Natural killer cell (primary cell): ENCODE measurements around the gene ERBB4. TPM values are rescaled to one million over a fixed set of nuclear protein-coding genes. Genes with fewer than 3 reads are reported as not detected.

Experiments used
- ATAC-seq, 3 donors: fragments of 150-1000 bp in 2 of 3; fragments of 200-7000 bp in 1 of 3; cut with Tn5 transposase; 1 replicate in 1 of 3; 2 replicates in 2 of 3; pipeline ENCODE4 v1.10.0; 2021; ENCODE audit warnings: mild to moderate bottlenecking in 2 of 3, moderate library complexity in 2 of 3
- DNase-seq, 2 donors: peaks; one replicate each; pipeline versions ENCODE4 v3.0.0 to v3.0.0-alpha.2; 2013 to 2021; ENCODE audit warnings: mixed read lengths in 1 of 2
- H3K27ac ChIP-seq: one replicate; pipeline ENCODE4 v1.5.1; 2013; ENCODE audit warnings: mild to moderate bottlenecking, low read length
- H3K27me3 ChIP-seq: one replicate; pipeline ENCODE4 v1.6.1; 2013; ENCODE audit warnings: low read length; ENCODE audit not compliant: control insufficient read depth, insufficient read depth
- H3K36me3 ChIP-seq: one replicate; pipeline ENCODE4 v1.6.1; 2013; ENCODE audit warnings: low read length; ENCODE audit not compliant: control insufficient read depth, insufficient read depth
- H3K4me1 ChIP-seq: one replicate; pipeline ENCODE4 v1.6.1; 2013; ENCODE audit warnings: low read length; ENCODE audit not compliant: control insufficient read depth, insufficient read depth
- H3K4me3 ChIP-seq: one replicate; pipeline ENCODE4 v1.5.1; 2013; ENCODE audit warnings: low read length
- H3K9me3 ChIP-seq: one replicate; pipeline ENCODE4 v1.6.1; 2013; ENCODE audit warnings: low read length; ENCODE audit not compliant: control insufficient read depth, insufficient read depth
- H3K27ac Mint-ChIP-seq, 2 donors: one replicate each; pipeline ENCODE4 v1.8.0; 2022; ENCODE audit warnings: mild to moderate bottlenecking in 2 of 2, mixed read lengths in 2 of 2, moderate library complexity in 1 of 2
- H3K27me3 Mint-ChIP-seq, 2 donors: one replicate each; pipeline ENCODE4 v1.8.0; 2022; ENCODE audit warnings: low read depth in 2 of 2, mixed read lengths in 2 of 2
- H3K36me3 Mint-ChIP-seq: one replicate; pipeline ENCODE4 v1.8.0; 2022; ENCODE audit warnings: mixed read lengths
- H3K4me1 Mint-ChIP-seq, 2 donors: one replicate each; pipeline ENCODE4 v1.8.0; 2022; ENCODE audit warnings: mixed read lengths in 2 of 2
- H3K4me3 Mint-ChIP-seq: one replicate; pipeline ENCODE4 v1.8.0; 2022; ENCODE audit warnings: mild to moderate bottlenecking, moderate library complexity, mixed read lengths
- H3K9me3 Mint-ChIP-seq, 2 donors: one replicate each; pipeline ENCODE4 v1.8.0; 2022; ENCODE audit warnings: mixed read lengths in 2 of 2
- CTCF ChIP-seq: fragments of 200-600 bp; IDR thresholded peaks from one replicate; pipeline ENCODE4 v1.8.0; 2022; ENCODE audit warnings: antibody characterized with exemption
- WGBS: methylation state at CpG from one replicate; pipeline ENCODE4 v1.1.7; 2013; ENCODE audit warnings: missing lambda C conversion rate; ENCODE audit not compliant: insufficient coverage; 5-methylcytosine and 5-hydroxymethylcytosine counted together
- intact Hi-C: fragments of 100-400 bp; cut with micrococcal nuclease; formaldehyde crosslinking; loops from one replicate; pipeline ENCODE4 v1.14.2; 2022
- total RNA-seq, 4 donors: library from RNA; stranded (reverse); fragments of 120-200 nt in 1 of 4; gene quantifications; one replicate each; pipeline versions ENCODE4 v1.2.3 to v1.2.4, GENCODE V29; 2013 to 2022

Gene ERBB4
- total RNA-seq, 3 donors from 2014 or later (not counting 1 experiment from before 2014, with no cell fraction given): 0.08 TPM; not detected in 2

- Histone ChIP-seq H3K9me3 (no peaks in the 10 kb centered on the region), H3K27ac (no peak overlapping the region), H3K27me3 (no peaks in the 10 kb centered on the region), H3K4me3 (no peak overlapping the region), H3K4me1 (no peaks in the 10 kb centered on the region), H3K36me3 (no peaks in the 10 kb centered on the region)
- intact Hi-C loops: no loop called here
- Mint-ChIP-seq H3K9me3 (peaks cover 2 to 5% of the 10 kb centered on the region in 2 donors), H3K4me1 (no peaks in the 10 kb centered on the region), H3K27ac (no peak overlapping the region), H3K4me3 (no peak overlapping the region), H3K36me3 (no peaks in the 10 kb centered on the region), H3K27me3 (no peaks in the 10 kb centered on the region)
- no peak for ATAC-seq
- no peak for TF ChIP-seq CTCF
- 71% methylated on average over 2 of the region's 2 CpGs for WGBS
- DNase-seq: no peak
Observed at GRCh38 chr2:211994806-211995205, 543.8 kb downstream of the ERBB4 start.

- no peaks in the 10 kb centered on the region for H3K4me1 ChIP-seq
- no peak for TF ChIP-seq CTCF
- Mint-ChIP-seq H3K27me3 (no peaks in the 10 kb centered on the region), H3K27ac (no peak overlapping the region), H3K36me3 (no peaks in the 10 kb centered on the region), H3K4me1 (no peaks in the 10 kb centered on the region), H3K9me3 (peaks cover 2 to 9% of the 10 kb centered on the region in 2 donors), H3K4me3 (no peak overlapping the region)
- WGBS: 88% methylated on average over 1 of the region's 1 CpG
- DNase-seq (no peak), ATAC-seq (no peak)
- no peaks in the 10 kb centered on the region for H3K36me3 ChIP-seq
- H3K4me3 ChIP-seq: no peak overlapping the region
- H3K9me3 ChIP-seq: no peaks in the 10 kb centered on the region
- H3K27ac ChIP-seq: no peak overlapping the region
- no peaks in the 10 kb centered on the region for H3K27me3 ChIP-seq
- intact Hi-C loops: no loop called here
Observed at GRCh38 chr2:211990335-211990734, 548.3 kb downstream of the ERBB4 start.

GRCh38 chr2:211986313-211986712, 552.3 kb downstream of the ERBB4 start:
- TF ChIP-seq CTCF: no peak
- DNase-seq: no peak
- Histone ChIP-seq H3K36me3 (no peaks in the 10 kb centered on the region), H3K27ac (no peak overlapping the region), H3K27me3 (no peaks in the 10 kb centered on the region), H3K4me1 (no peaks in the 10 kb centered on the region), H3K4me3 (no peak overlapping the region), H3K9me3 (no peaks in the 10 kb centered on the region)
- H3K4me1 Mint-ChIP-seq: no peaks in the 10 kb centered on the region
- peaks cover 4 to 10% of the 10 kb centered on the region in 2 donors for H3K9me3 Mint-ChIP-seq
- H3K27ac Mint-ChIP-seq: no peak overlapping the region
- ATAC-seq: no peak
- H3K27me3 Mint-ChIP-seq: no peaks in the 10 kb centered on the region
- 36% methylated on average over 2 of the region's 2 CpGs for WGBS
- H3K36me3 Mint-ChIP-seq: no peaks in the 10 kb centered on the region
- no peak overlapping the region for H3K4me3 Mint-ChIP-seq
- intact Hi-C loops: no loop called here

- no peak overlapping the region for H3K4me3 Mint-ChIP-seq
- Histone ChIP-seq H3K27ac (no peak overlapping the region), H3K4me1 (no peaks in the 10 kb centered on the region), H3K27me3 (no peaks in the 10 kb centered on the region), H3K9me3 (no peaks in the 10 kb centered on the region), H3K4me3 (no peak overlapping the region), H3K36me3 (no peaks in the 10 kb centered on the region)
- WGBS: no CpG with 5 or more reads among the region's 1 CpG
- no peak for TF ChIP-seq CTCF
- ATAC-seq (no peak), DNase-seq (no peak)
- H3K9me3 Mint-ChIP-seq: peaks cover 4 to 10% of the 10 kb centered on the region in 2 donors
- intact Hi-C loops: no loop called here
- no peaks in the 10 kb centered on the region for H3K4me1 Mint-ChIP-seq
- H3K27ac Mint-ChIP-seq: no peak overlapping the region
- no peaks in the 10 kb centered on the region for H3K27me3 Mint-ChIP-seq
- no peaks in the 10 kb centered on the region for H3K36me3 Mint-ChIP-seq
Observed at GRCh38 chr2:211985393-211985792, 553.2 kb downstream of the ERBB4 start.
